Upper lobe of right lung (tissue), 1 donor: Measurements from ENCODE around the gene DGKI. TPM values are rescaled to one million over a fixed set of nuclear protein-coding genes. Genes with fewer than 3 reads are reported as not detected.
A peak's percentile ranks its signal among the peaks of the same experiment; 100 is the strongest.

Source experiments
- ATAC-seq: fragments of 200-7000 bp; cut with Tn5 transposase; one replicate; pipeline ENCODE4 v1.9.1; 2020; ENCODE audit warnings: mild to moderate bottlenecking, moderate library complexity
- DNase-seq: peaks from one replicate; pipeline ENCODE4 v3.0.0-alpha.2; 2020
- H3K27ac ChIP-seq: fragments of 200-600 bp; one replicate; pipeline ENCODE4 v1.8.0; 2022
- H3K27me3 ChIP-seq: fragments of 200-600 bp; one replicate; pipeline ENCODE4 v1.8.0; 2022; ENCODE audit warnings: mild to moderate bottlenecking
- H3K36me3 ChIP-seq: fragments of 200-600 bp; one replicate; pipeline ENCODE4 v1.8.0; 2022
- H3K4me1 ChIP-seq: fragments of 200-600 bp; one replicate; pipeline ENCODE4 v1.8.0; 2022
- H3K4me3 ChIP-seq: fragments of 200-600 bp; one replicate; pipeline ENCODE4 v1.8.0; 2022; ENCODE audit warnings: mild to moderate bottlenecking
- H3K9me3 ChIP-seq: fragments of 200-600 bp; one replicate; pipeline ENCODE4 v1.8.0; 2022
- CTCF ChIP-seq: fragments of 200-600 bp; IDR thresholded peaks from one replicate; pipeline ENCODE4 v1.8.0; 2022; ENCODE audit warnings: antibody characterized with exemption
- intact Hi-C: fragments of 100-400 bp; cut with DNase I; formaldehyde crosslinking; loops from one replicate; pipeline ENCODE4 v1.11.0; 2022
- total RNA-seq: library from RNA; stranded (reverse); fragmentation: NEBNext Ultra II Directional; extraction: Animal tissue kit (Norgen Biotek cat#: 25700); gene quantifications from one replicate; pipeline ENCODE4 v1.2.1, GENCODE V29; 2021
- donor health status: DM: no; HTN: yes; CAD: no; lungs with severe emphysema.

The DGKI gene
- total RNA-seq, 1 donor from 2014 or later: 0.67 TPM

- intact Hi-C loops: no loop called here
- Histone ChIP-seq H3K4me1 (no peaks in the 10 kb centered on the region), H3K27me3 (no peaks in the 10 kb centered on the region), H3K27ac (no peak overlapping the region), H3K4me3 (no peak overlapping the region), H3K36me3 (no peaks in the 10 kb centered on the region), H3K9me3 (no peaks in the 10 kb centered on the region)
- DNase-seq: no peak
- peak; percentile 17 for ATAC-seq
- no peak for TF ChIP-seq CTCF
Measured at GRCh38 chr7:137363683-137364082, 483.1 kb downstream of the DGKI start.

- no peak for TF ChIP-seq CTCF
- Histone ChIP-seq H3K4me1 (no peaks in the 10 kb centered on the region), H3K4me3 (no peak overlapping the region), H3K27me3 (no peaks in the 10 kb centered on the region), H3K9me3 (no peaks in the 10 kb centered on the region), H3K36me3 (no peaks in the 10 kb centered on the region), H3K27ac (no peak overlapping the region)
- intact Hi-C loops: no loop called here
- ATAC-seq: no peak
- DNase-seq: no peak
Measured at GRCh38 chr7:137360087-137360679, 486.6 kb downstream of the DGKI start.

DNA sequence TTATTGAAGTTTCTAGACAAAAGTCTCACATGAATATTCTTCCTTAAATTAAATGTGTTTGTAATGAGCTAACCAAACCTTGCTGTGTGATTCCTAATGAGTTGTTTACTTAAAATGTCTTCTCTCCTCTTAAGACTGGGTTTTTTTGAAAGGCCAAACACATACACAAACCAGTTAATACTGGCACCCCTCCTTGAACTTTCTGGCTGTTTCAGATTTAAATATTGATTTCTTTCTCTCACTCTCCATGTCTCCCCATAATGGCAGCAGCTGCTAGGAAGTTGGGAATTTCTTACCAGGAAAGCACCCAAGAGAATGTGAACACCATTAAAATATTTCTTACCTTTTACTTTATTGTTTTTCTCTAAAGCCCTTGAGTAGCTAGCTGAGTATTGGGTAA lies 491.8 kb downstream of the DGKI start:
- intact Hi-C loops: no loop called here
- no peak overlapping the region for H3K27ac ChIP-seq
- DNase-seq: no peak

DNA sequence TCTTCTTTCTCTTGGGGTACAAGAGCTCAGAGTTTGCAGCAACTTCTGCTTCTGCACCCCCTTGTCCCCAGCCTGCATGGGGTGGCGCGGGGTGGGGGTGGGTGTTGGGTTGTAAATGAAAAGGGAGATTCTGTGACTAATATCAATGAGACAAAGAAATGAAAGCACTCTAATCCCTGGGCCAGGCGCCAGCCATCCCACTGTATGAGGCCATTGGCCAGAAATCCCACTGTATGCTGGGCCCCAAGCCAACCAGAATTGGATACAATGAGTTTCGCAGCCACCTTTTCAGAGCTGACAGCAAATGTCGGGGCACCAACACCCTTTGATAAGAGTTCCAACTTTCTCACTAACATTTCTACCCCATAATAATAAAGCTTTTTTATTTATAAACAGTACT lies 492.4 kb downstream of the DGKI start:
- Histone ChIP-seq H3K27me3 (no peaks in the 10 kb centered on the region), H3K9me3 (no peaks in the 10 kb centered on the region), H3K27ac (no peak overlapping the region), H3K4me3 (no peak overlapping the region), H3K36me3 (no peaks in the 10 kb centered on the region), H3K4me1 (no peaks in the 10 kb centered on the region)
- ATAC-seq: no peak
- DNase-seq: no peak
- intact Hi-C loops: no loop called here
- TF ChIP-seq CTCF: no peak

More for the DNA sequence above, 491.8 kb downstream of the DGKI start:
- ATAC-seq: no peak
- H3K27me3 ChIP-seq: no peaks in the 10 kb centered on the region
- no peak overlapping the region for H3K4me3 ChIP-seq
- H3K4me1 ChIP-seq: no peaks in the 10 kb centered on the region
- H3K36me3 ChIP-seq: no peaks in the 10 kb centered on the region
- no peaks in the 10 kb centered on the region for H3K9me3 ChIP-seq
- TF ChIP-seq CTCF: no peak

GRCh38 chr7:137351941-137352340 lies 494.8 kb downstream of the DGKI start:
- Histone ChIP-seq H3K36me3 (no peaks in the 10 kb centered on the region), H3K4me1 (no peaks in the 10 kb centered on the region), H3K9me3 (no peaks in the 10 kb centered on the region), H3K27me3 (no peaks in the 10 kb centered on the region), H3K27ac (no peak overlapping the region), H3K4me3 (no peak overlapping the region)
- intact Hi-C loops: no loop called here
- ATAC-seq: no peak
- no peak for DNase-seq
- TF ChIP-seq CTCF: no peak
